ENCODE results near the gene SYK.

Gene SYK

GRCh38 chr9:90822866-90823265, 21.2 kb downstream of the SYK start:
- DNase-seq (ENCODE audit: low read depth, low spot score): no peak

GRCh38 chr9:90825586-90825985, 24.0 kb downstream of the SYK start:
- no peak for DNase-seq (ENCODE audit: low read depth, low spot score)

- DNase-seq (ENCODE audit: low read depth, low spot score): no peak
These were observed 24.9 kb downstream of the SYK start for GRCh38 chr9:90826326-90827020.

- DNase-seq (ENCODE audit: low read depth, low spot score): no peak
These were observed 25.7 kb downstream of the SYK start for GRCh38 chr9:90827181-90827871.

- no peak for DNase-seq (ENCODE audit: low read depth, low spot score)
These were observed 28.4 kb downstream of the SYK start for GRCh38 chr9:90830051-90830450.

- no peak for DNase-seq (ENCODE audit: low read depth, low spot score)
These were observed 29.4 kb downstream of the SYK start for GRCh38 chr9:90830977-90831376.

- no peak for DNase-seq (ENCODE audit: low read depth, low spot score)
These were observed 30.6 kb downstream of the SYK start for GRCh38 chr9:90832261-90832660.

- DNase-seq (ENCODE audit: low read depth, low spot score): no peak
These were observed 33.4 kb downstream of the SYK start for GRCh38 chr9:90834828-90835595.

- no peak for DNase-seq (ENCODE audit: low read depth, low spot score)
These were observed 34.9 kb downstream of the SYK start for GRCh38 chr9:90836411-90837080.

- DNase-seq (ENCODE audit: low read depth, low spot score): no peak
These were observed 36.5 kb downstream of the SYK start for GRCh38 chr9:90838098-90838497.

- DNase-seq (ENCODE audit: low read depth, low spot score): no peak
These were observed 37.0 kb downstream of the SYK start for GRCh38 chr9:90838581-90839154.

GRCh38 chr9:90839183-90839728, 37.6 kb downstream of the SYK start:
- no peak for DNase-seq (ENCODE audit: low read depth, low spot score)

GRCh38 chr9:90840696-90841095, 39.1 kb downstream of the SYK start:
- no peak for DNase-seq (ENCODE audit: low read depth, low spot score)

GRCh38 chr9:90841213-90841612, 39.6 kb downstream of the SYK start:
- DNase-seq (ENCODE audit: low read depth, low spot score): no peak

GRCh38 chr9:90841615-90842014, 40.0 kb downstream of the SYK start:
- no peak for DNase-seq (ENCODE audit: low read depth, low spot score)

- no peak for DNase-seq (ENCODE audit: low read depth, low spot score)
These were observed 40.7 kb downstream of the SYK start for GRCh38 chr9:90842176-90842777.

- DNase-seq (ENCODE audit: low read depth, low spot score): no peak
These were observed 41.4 kb downstream of the SYK start for GRCh38 chr9:90842996-90843395.

- DNase-seq (ENCODE audit: low read depth, low spot score): no peak
These were observed 41.9 kb downstream of the SYK start for GRCh38 chr9:90843525-90843924.

GRCh38 chr9:90844326-90844725, 42.7 kb downstream of the SYK start:
- DNase-seq (ENCODE audit: low read depth, low spot score): no peak

GRCh38 chr9:90846770-90847419, 45.3 kb downstream of the SYK start:
- DNase-seq (ENCODE audit: low read depth, low spot score): no peak

GRCh38 chr9:90847971-90848370, 46.4 kb downstream of the SYK start:
- no peak for DNase-seq (ENCODE audit: low read depth, low spot score)
